IMR-90 (cell line): ENCODE measurements around the gene MYO7B. TPM values are rescaled to one million over a fixed set of nuclear protein-coding genes. Genes with fewer than 3 reads are reported as not detected.

ENCODE experiments used
- ATAC-seq: fragments of 200-7000 bp; cut with Tn5 transposase; 2 replicates; pipeline ENCODE4 v1.9.1; 2020; ENCODE audit warnings: low read depth, mild to moderate bottlenecking, moderate library complexity
- BruUV-seq: library from RNA; stranded (reverse); fragments of 400-500 nt; replicated peaks from 2 replicates; lab custom pipeline; 2021; lab: Mats Ljungman, UMichigan
- CTCF ChIA-PET: fragments of 300-600 bp; formaldehyde crosslinking; extraction: SDS; loops from one replicate; lab custom pipeline; 2021; ENCODE audit warnings: antibody characterized with exemption; lab: Yijun Ruan, JAX
- POLR2A ChIA-PET: fragments of 300-600 bp; sonication (Branson Sonifier 250); formaldehyde crosslinking; loops from one replicate; lab custom pipeline; 2022; ENCODE audit warnings: antibody characterized with exemption; ENCODE audit not compliant: unreplicated experiment; lab: Charles Lee
- DNase-seq: peaks from one replicate; pipeline ENCODE4 v3.0.0; 2013
- H2AFZ ChIP-seq: replicated peaks from 2 replicates; pipeline ENCODE3; 2013; ENCODE audit warnings: low read length, mild to moderate bottlenecking; ENCODE audit not compliant: poor library complexity
- H2AK5ac ChIP-seq: 2 replicates; pipeline ENCODE4 v1.6.1; 2013; ENCODE audit warnings: low read depth, low read length, inconsistent platforms
- H2AK9ac ChIP-seq: replicated peaks from 2 replicates; pipeline ENCODE3; 2013; ENCODE audit warnings: mild to moderate bottlenecking, low read depth, low read length, moderate library complexity; ENCODE audit not compliant: poor library complexity
- H2BK120ac ChIP-seq: 2 replicates; pipeline ENCODE4 v1.6.1; 2013; ENCODE audit warnings: low read depth, low read length, inconsistent platforms
- H2BK15ac ChIP-seq: 3 replicates; pipeline ENCODE4 v1.6.1; 2013; ENCODE audit warnings: low read depth, low read length, inconsistent platforms
- H2BK20ac ChIP-seq: 2 replicates; pipeline ENCODE4 v1.6.1; 2013; ENCODE audit warnings: low read depth, mild to moderate bottlenecking, inconsistent platforms, low read length, moderate library complexity
- H2BK5ac ChIP-seq: 2 replicates; pipeline ENCODE4 v1.6.1; 2013; ENCODE audit warnings: mild to moderate bottlenecking, low read depth, low read length, inconsistent platforms; ENCODE audit not compliant: poor library complexity, severe bottlenecking
- H3K14ac ChIP-seq: replicated peaks from 2 replicates; pipeline ENCODE4 v1.6.1; 2013; ENCODE audit warnings: low read depth, low read length, inconsistent platforms
- H3K18ac ChIP-seq: 2 replicates; pipeline ENCODE4 v1.6.1; 2013; ENCODE audit warnings: low read depth, low read length, control low read depth
- H3K23ac ChIP-seq: 2 replicates; pipeline ENCODE4 v1.6.1; 2013; ENCODE audit warnings: low read depth, low read length, inconsistent platforms
- H3K27ac ChIP-seq: 2 replicates; pipeline ENCODE4 v1.5.1; 2013; ENCODE audit warnings: mild to moderate bottlenecking, control low read depth, low read length; ENCODE audit not compliant: insufficient read depth
- H3K27me3 ChIP-seq: 2 replicates; pipeline ENCODE4 v1.6.1; 2013; ENCODE audit warnings: low read length; ENCODE audit not compliant: control insufficient read depth, insufficient read depth
- H3K36me3 ChIP-seq: 2 replicates; pipeline ENCODE4 v1.6.1; 2013; ENCODE audit warnings: low read length, mixed read lengths; ENCODE audit not compliant: control insufficient read depth, insufficient read depth
- H3K4ac ChIP-seq: 2 replicates; pipeline ENCODE4 v1.6.1; 2013; ENCODE audit warnings: low read depth, low read length, inconsistent platforms
- H3K4me1 ChIP-seq: 2 replicates; pipeline ENCODE4 v1.6.1; 2013; ENCODE audit warnings: low read length, mixed read lengths; ENCODE audit not compliant: control insufficient read depth, insufficient read depth
- H3K4me2 ChIP-seq: 2 replicates; pipeline ENCODE4 v1.6.1; 2013; ENCODE audit warnings: low read depth, mild to moderate bottlenecking, control low read depth, low read length, moderate library complexity
- H3K4me3 ChIP-seq: 2 replicates; pipeline ENCODE4 v1.5.1; 2013; ENCODE audit warnings: low read depth, mild to moderate bottlenecking, control low read depth, low read length, moderate library complexity; ENCODE audit not compliant: insufficient read depth
- H3K56ac ChIP-seq: 2 replicates; pipeline ENCODE4 v1.6.1; 2013; ENCODE audit warnings: low read length, inconsistent platforms; ENCODE audit not compliant: insufficient read depth; ENCODE audit errors: extremely low read depth
- H3K79me1 ChIP-seq, 2 experiments: 2 replicates each; pipeline ENCODE4 v1.6.1; 2013; ENCODE audit warnings: low read length in 2 of 2, inconsistent platforms in 1 of 2, low read depth in 1 of 2
- H3K9ac ChIP-seq: 2 replicates; pipeline ENCODE4 v1.6.1; 2013; ENCODE audit warnings: low read depth, low read length, control low read depth
- H3K9me1 ChIP-seq: 2 replicates; pipeline ENCODE4 v1.6.1; 2013; ENCODE audit warnings: low read length, inconsistent platforms; ENCODE audit not compliant: insufficient read depth
- H3K9me3 ChIP-seq: 2 replicates; pipeline ENCODE4 v1.6.1; 2013; ENCODE audit warnings: low read length; ENCODE audit not compliant: control insufficient read depth, insufficient read depth
- H4K20me1 ChIP-seq: 2 replicates; pipeline ENCODE4 v1.6.1; 2013; ENCODE audit warnings: low read length, inconsistent platforms; ENCODE audit not compliant: insufficient read depth
- H4K5ac ChIP-seq: 2 replicates; pipeline ENCODE4 v1.6.1; 2013; ENCODE audit warnings: mild to moderate bottlenecking, low read depth, low read length, control low read depth
- H4K8ac ChIP-seq, 2 experiments: 2 replicates each; pipeline ENCODE4 v1.6.1; 2013; ENCODE audit warnings: low read depth in 2 of 2, low read length in 2 of 2, control low read depth in 1 of 2, inconsistent platforms in 1 of 2
- H4K91ac ChIP-seq: 2 replicates; pipeline ENCODE4 v1.6.1; 2013; ENCODE audit warnings: low read depth, low read length, inconsistent platforms; ENCODE audit not compliant: insufficient read depth
- CEBPB ChIP-seq: IDR thresholded peaks from 2 replicates; pipeline ENCODE4 v1.6.1; 2012; ENCODE audit warnings: low read depth, low read length, improper control_type of control experiment
- SMC3 ChIP-seq: fragments of 150-350 bp; IDR thresholded peaks from 2 replicates; pipeline ENCODE4 v1.6.1; 2016; ENCODE audit warnings: low read depth, mild to moderate bottlenecking, antibody characterized with exemption, low read length, moderate library complexity
- WGBS, 2 experiments: methylation state at CpG; one replicate each; pipeline versions ENCODE4 v1.1.5 to v1.1.7; 2013; ENCODE audit warnings: missing lambda C conversion rate in 2 of 2; ENCODE audit not compliant: insufficient read length in 1 of 2; ENCODE audit errors: extremely low coverage in 2 of 2; 5-methylcytosine and 5-hydroxymethylcytosine counted together
- dilution Hi-C: fragments of 300-500 bp; cut with HindIII; formaldehyde crosslinking; loops from one replicate; pipeline ENCODE4 v1.14.3; 2018; ENCODE audit warnings: low sequenced_read_pairs; ENCODE audit not compliant: unreplicated experiment
- in situ Hi-C: fragments of 300-500 bp; cut with MboI; formaldehyde crosslinking; loops from 3 replicates; pipeline ENCODE4 v1.14.3; 2019; ENCODE audit warnings: low sequenced_read_pairs, inconsistent platforms, mixed read lengths
- intact Hi-C: fragments of 100-400 bp; cut with micrococcal nuclease; formaldehyde crosslinking; loops from 2 replicates; pipeline ENCODE4 v1.10.0; 2022
- polyA plus RNA-seq, 3 experiments: library from polyadenylated mRNA; depleted of rRNA; stranded (reverse); fragments of >200 nt; gene quantifications; 2 replicates each; pipeline ENCODE4 v1.2.3, GENCODE V29; 2012; ENCODE audit warnings: low replicate concordance in 1 of 3
- total RNA-seq: library from RNA; depleted of rRNA; stranded (reverse); fragments of >200 nt; gene quantifications from 2 replicates; pipeline ENCODE4 v1.2.3, GENCODE V29; 2012

The MYO7B gene
- total and polyA plus RNA-seq, 2 of the 4 experiments (the other 2 are of a cell fraction): 0.18 to 0.46 TPM

GRCh38 chr2:127669056-127669455 is 133.6 kb downstream of the MYO7B start:
- Histone ChIP-seq H4K91ac (no peak overlapping the region), H2BK20ac (no peak overlapping the region), H3K9me3 (no peaks in the 10 kb centered on the region), H4K5ac (no peak overlapping the region), H2AK9ac (no peak overlapping the region), H3K36me3 (peaks cover 1% of the 10 kb centered on the region; the same call in 1 of the 2 replicates), H3K14ac (no peak overlapping the region), H3K18ac (no peak overlapping the region), H3K23ac (no peak overlapping the region), H2AFZ (no peak overlapping the region), H4K8ac (no peak overlapping the region), H2BK5ac (no peak overlapping the region), H3K9me1 (peaks cover 18% of the 10 kb centered on the region), H3K9ac (no peak overlapping the region), H3K4ac (no peak overlapping the region), H2AK5ac (no peak overlapping the region), H3K4me2 (no peak overlapping the region), H4K20me1 (peaks cover 67% of the 10 kb centered on the region), H3K4me3 (no peak overlapping the region), H3K79me1 (peaks cover 10 to 64% of the 10 kb centered on the region in 2 experiments), H3K4me1 (peaks cover 5% of the 10 kb centered on the region; the same call in 1 of the 2 replicates), H2BK15ac (no peak overlapping the region), H3K56ac (no peak overlapping the region), H3K27me3 (no peaks in the 10 kb centered on the region), H3K27ac (no peak overlapping the region), H2BK120ac (no peak overlapping the region)
- ATAC-seq: no peak
- no CpG with 5 or more reads among the region's 7 CpGs for WGBS, 2 experiments
- POLR2A ChIA-PET: no interaction called here
- CTCF ChIA-PET: no interaction called here
- peak; percentile 45; the same call in 1 of the 2 replicates for TF ChIP-seq CEBPB
- no peak for TF ChIP-seq SMC3
- no peak for DNase-seq
- in situ Hi-C loops: no loop called here
- dilution Hi-C loops: no loop called here
- BruUV-seq: no TSS peak
- intact Hi-C loops: no loop called here
